ENCODE measurements around the gene MRPL58. TPM values are rescaled to one million over a fixed set of nuclear protein-coding genes. Genes with fewer than 3 reads are reported as not detected.

MRPL58 gene
- total RNA-seq, 1 donor, result 31.4 TPM

- TF ChIP-seq, protein P1, sequence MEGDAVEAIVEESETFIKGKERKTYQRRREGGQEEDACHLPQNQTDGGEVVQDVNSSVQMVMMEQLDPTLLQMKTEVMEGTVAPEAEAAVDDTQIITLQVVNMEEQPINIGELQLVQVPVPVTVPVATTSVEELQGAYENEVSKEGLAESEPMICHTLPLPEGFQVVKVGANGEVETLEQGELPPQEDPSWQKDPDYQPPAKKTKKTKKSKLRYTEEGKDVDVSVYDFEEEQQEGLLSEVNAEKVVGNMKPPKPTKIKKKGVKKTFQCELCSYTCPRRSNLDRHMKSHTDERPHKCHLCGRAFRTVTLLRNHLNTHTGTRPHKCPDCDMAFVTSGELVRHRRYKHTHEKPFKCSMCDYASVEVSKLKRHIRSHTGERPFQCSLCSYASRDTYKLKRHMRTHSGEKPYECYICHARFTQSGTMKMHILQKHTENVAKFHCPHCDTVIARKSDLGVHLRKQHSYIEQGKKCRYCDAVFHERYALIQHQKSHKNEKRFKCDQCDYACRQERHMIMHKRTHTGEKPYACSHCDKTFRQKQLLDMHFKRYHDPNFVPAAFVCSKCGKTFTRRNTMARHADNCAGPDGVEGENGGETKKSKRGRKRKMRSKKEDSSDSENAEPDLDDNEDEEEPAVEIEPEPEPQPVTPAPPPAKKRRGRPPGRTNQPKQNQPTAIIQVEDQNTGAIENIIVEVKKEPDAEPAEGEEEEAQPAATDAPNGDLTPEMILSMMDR (IDR thresholded peaks at IDR 0.05; ENCODE audit: insufficient read depth, low read length), result no peak
- H3K4me3 ChIP-seq (ENCODE audit: low read depth, low read length), result no peak overlapping the region
- no peak for DNase-seq (ENCODE audit: low read depth)
These were observed 13.7 kb upstream of the MRPL58 start for GRCh38 chr17:74998783-74999182.

- DNase-seq (ENCODE audit: low read depth), result no peak
- H3K4me3 ChIP-seq (ENCODE audit: low read depth, low read length), result no peak overlapping the region
- TF ChIP-seq, protein P1 (IDR thresholded peaks at IDR 0.05; ENCODE audit: insufficient read depth, low read length), result no peak
These were observed 12.9 kb upstream of the MRPL58 start for GRCh38 chr17:74999523-74999922.

- H3K4me3 ChIP-seq (ENCODE audit: low read depth, low read length), result no peak overlapping the region
- no peak for DNase-seq (ENCODE audit: low read depth)
- TF ChIP-seq, protein P1 (IDR thresholded peaks at IDR 0.05; ENCODE audit: insufficient read depth, low read length), result no peak
These were observed 10.3 kb upstream of the MRPL58 start for GRCh38 chr17:75001915-75002843.

- no peak for DNase-seq (ENCODE audit: low read depth)
- TF ChIP-seq, protein P1 (IDR thresholded peaks at IDR 0.05; ENCODE audit: insufficient read depth, low read length), result no peak
- no peak overlapping the region for H3K4me3 ChIP-seq (ENCODE audit: low read depth, low read length)
These were observed 9.2 kb upstream of the MRPL58 start for GRCh38 chr17:75003070-75003956.

GRCh38 chr17:75003957-75004355 lies 8.5 kb upstream of the MRPL58 start:
- TF ChIP-seq, protein P1 (IDR thresholded peaks at IDR 0.05; ENCODE audit: insufficient read depth, low read length), result no peak

GRCh38 chr17:75004371-75004770 lies 8.1 kb upstream of the MRPL58 start:
- H3K4me3 ChIP-seq (ENCODE audit: low read depth, low read length), result no peak overlapping the region
- DNase-seq (ENCODE audit: low read depth), result no peak
- TF ChIP-seq, protein P1 (IDR thresholded peaks at IDR 0.05; ENCODE audit: insufficient read depth, low read length), result no peak

More at GRCh38 chr17:75003957-75004355, 8.5 kb upstream of the MRPL58 start:
- DNase-seq (ENCODE audit: low read depth), result no peak
- H3K4me3 ChIP-seq (ENCODE audit: low read depth, low read length), result no peak overlapping the region
